Measurements from ENCODE around the gene POLR2L.
A peak's percentile ranks its signal among the peaks of the same experiment; 100 is the strongest.

The POLR2L gene

DNA sequence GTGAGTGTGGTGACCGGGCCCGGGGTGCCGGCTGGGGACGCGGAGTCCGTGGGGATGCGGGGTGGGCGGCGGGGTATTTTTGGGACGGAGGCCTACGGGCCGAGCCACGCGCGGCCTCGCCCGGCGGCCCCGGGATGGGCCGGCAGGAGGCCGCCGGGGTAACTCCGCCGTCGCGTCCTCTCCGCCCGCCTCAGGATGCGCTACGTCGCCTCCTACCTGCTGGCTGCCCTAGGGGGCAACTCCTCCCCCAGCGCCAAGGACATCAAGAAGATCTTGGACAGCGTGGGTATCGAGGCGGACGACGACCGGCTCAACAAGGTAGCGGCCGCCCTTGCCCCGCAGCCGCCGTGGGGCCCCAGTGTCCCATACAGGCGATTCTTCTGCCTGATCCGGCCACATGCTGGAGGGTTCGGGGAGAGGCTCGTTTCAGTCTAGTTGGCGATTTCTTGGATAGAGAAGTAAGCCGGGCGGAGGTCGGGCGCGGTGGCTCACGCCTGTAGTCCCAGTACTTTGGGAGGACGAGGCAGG lies 32.2 kb downstream of the POLR2L start:
- no peak for DNase-seq (ENCODE audit: low read depth in 2 of 2)

DNA sequence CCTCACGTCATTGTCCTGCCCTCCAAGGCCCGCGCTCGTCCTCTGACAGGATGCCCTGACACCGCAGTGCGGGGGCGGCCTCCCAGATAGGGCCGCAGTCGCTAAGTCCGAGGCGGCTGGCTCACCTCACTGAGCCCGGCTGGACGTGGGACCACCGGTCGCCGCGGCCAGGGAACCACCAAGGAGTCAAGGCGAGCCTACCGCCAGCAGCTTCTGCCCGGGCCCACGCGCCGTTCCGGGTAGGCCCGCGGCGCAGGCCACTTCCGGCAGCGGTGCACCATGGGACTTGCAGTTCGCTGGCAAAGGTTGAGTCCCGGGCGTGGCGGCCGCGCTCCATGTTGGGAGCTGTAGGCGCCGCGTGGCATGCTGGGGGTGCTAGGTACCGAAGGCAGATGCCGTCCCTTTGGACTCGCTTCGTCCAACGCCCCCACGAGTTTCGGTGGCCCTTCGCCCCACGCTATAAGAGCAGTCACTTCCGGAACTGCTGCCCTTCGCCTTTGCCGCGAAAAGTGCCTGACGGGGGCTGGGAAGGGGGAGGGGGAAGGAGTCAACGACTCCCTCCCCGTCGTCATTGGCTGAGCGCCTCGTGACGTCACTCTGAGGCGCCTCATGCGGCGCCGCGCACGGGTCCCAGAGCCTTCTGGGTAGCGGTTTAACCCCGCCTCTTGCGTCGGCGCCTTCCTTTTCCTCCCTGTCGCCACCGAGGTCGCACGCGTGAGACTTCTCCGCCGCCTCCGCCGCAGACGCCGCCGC lies 32.9 kb downstream of the POLR2L start, which contains the start of gene RPLP2:
TSS of gene RPLP2 (plus strand) at position 681 of the 753 bp plus-strand sequence. CDS start 268 bp downstream, outside the sequence.
- DNase-seq (ENCODE audit: low read depth in 2 of 2): peak; percentile 94 to 97

DNA sequence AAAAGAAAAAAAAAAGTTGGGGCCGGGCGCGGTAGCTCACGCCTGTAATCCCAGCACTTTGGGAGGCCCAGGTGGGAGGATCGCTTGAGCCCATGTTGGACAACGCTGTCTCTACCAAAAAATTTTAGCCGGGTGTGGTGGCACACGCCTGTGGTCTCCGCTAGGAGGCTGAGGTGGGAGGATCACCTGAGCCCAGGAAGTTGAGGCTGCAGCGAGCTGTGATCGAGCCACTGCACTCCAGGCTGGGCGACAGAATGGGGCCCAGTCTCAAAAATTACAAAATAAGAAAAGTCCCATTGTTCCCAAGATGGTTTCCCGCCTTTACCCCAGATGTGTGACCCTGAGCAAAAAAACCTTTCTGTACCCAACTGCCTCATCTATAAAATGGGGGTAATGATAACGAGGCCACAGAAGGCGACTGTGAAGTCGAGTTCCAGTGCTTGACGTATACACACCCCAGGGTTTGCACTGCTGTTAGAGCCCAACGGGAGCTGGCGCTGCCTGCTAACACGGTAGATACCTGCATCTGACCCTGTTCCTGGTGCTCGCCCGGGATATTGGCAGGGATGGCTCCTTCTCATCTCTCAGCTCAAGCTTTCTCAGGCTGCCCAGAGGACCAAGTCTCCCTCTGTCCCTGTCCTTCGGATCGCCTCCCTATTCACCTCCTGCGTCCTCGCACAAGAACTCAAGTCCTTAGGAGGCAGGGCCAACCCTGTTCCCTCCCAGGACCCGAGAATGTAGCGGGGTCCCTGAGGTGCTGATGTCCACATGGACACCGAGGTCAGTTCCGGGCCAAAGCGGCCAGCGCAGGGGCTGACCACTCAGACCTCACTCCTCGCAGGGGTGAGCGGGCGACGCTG lies 33.7 kb downstream of the POLR2L start:
- no peak for DNase-seq (ENCODE audit: low read depth in 2 of 2)

DNA sequence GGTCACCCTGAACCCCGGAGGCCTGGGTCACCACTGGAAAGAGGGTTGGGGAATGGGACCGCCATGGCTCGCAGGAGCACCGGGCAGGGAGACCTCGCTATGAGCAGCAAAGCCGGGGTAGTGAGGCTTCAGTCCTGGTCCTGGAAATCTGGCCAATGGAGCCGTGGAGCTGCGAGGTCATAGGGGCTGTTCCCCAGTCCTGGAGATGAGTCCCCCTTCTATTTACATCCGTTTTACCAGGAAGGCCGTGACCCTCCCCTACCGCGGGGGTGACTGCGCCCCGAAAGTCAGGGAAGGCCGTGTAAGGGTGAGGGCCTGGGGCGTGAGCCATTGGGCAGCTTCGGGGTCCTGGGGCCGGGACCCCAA lies 37.7 kb downstream of the POLR2L start:
- DNase-seq (ENCODE audit: low read depth in 2 of 2): no peak

DNA sequence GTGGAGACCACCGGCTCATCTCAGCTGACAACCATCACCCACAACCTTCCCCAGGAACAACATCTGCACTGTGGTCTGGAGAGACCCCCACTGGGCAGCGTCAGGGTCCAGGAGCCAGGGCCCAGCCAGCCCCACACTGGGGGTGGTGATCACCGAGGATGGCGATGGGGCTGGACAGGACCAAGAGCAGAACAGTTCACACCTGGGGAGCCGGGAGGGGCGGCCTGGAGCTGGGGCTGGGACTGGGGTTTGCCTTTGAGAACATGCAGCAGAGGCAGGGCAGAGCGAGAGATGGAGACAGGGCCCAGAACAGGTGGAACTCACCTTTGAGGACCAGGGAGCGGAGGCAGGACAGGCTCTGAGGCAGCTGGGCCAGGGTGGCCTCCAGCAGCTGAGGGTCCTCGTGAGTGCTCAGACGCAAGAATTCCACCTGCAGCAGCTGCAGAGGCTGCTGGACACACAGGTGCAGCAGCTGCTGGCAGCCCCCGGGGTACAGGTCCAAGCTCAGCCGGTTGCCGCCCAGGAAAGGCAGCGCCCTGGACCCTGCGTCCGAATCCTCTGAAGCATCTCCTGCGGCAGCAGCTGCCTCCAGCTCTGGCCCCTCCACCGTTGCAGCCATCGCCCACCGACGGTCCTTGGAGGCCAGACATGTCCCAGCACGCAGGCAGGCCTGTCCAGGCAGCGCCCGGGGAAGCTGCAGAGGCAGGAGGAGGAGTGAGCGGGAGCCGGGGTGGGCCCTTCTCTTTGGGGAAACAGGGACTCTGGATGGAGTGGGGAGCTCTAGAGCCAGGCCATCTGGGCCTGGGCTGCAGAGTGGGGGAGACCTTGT lies 38.3 kb downstream of the POLR2L start:
- DNase-seq (ENCODE audit: low read depth in 2 of 2): no peak

DNA sequence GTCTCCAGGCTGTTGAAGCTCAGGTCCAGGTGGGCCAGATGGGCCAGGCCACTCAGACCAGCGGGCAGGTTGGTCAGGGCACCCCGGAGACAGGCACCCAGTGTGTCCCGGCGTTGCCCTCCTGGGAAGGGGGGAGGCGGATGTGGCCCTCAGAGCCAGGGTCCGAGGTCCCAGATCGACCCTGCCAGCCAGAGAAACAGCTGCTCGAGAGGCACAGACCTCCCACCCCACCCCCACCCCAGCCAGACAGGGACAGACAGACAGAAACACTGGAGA lies 38.9 kb downstream of the POLR2L start:
- DNase-seq (ENCODE audit: low read depth in 2 of 2): no peak

DNA sequence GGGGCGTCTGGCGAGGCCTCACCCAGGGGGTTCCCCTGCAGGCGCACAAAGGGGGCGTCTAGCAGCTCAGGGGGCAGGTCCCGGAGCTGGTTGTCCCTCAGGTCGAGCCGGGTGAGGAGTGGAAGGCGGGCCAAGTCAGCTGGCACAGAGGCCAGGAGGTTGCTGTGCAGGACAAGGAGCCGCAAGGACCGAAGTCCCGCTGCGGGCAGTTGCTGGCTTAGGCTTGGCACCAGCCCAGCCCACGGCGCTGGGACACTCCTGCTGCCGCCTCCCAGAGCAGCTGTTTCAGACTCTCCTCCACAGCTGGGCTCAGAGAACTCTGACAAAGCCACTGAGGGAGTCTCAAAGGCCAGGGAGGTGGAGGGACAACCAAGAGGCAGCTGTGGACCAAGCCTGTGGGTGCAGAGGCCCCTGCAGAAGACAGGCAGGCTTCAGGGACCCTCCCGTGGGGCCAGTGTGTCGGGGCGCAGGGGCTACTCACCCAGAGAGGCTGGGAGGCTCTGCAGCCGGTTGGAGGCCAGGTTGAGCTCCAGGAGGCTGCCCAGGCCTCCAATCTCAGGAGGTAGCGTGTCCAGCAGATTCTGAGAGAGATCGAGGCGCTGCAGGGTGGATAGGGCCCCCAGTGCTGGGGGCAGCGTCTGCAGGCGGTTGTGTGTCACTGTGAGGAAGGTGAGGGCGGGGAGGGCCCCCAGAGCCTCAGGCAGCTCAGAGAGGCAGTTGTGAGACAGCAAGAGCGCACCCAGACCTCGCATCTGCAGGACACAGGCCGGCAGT lies 39.4 kb downstream of the POLR2L start:
- DNase-seq (ENCODE audit: low read depth in 2 of 2): no peak

DNA sequence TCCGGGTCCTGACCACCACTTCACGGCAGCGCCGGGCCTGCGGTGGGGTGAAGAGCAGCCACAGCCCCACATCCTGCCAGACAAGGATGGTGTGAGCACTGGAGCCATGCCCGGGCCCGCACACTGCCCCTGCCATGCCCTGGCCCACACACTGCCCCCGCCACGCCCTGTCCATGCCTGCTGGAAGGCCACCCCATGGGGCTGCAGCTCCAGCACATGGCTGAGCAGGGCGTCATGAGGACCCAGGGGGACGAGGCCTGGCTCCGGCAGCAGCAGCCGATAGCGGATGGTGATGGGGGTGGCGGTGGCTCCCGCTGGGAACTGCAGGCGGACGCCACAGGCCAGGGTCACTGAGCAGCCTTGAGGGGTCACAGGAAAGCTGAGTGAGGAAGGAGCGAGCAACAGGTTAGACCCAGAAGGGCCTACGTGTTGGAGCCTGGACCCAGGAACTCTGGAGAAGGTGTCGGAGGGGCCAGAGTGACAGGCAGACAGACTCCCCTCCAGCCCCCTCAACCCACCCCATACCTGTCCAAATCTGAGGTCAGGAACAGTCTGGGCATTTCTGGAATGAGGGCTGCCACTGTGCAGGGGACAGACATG lies 40.2 kb downstream of the POLR2L start:
- no peak for DNase-seq (ENCODE audit: low read depth in 2 of 2)

DNA sequence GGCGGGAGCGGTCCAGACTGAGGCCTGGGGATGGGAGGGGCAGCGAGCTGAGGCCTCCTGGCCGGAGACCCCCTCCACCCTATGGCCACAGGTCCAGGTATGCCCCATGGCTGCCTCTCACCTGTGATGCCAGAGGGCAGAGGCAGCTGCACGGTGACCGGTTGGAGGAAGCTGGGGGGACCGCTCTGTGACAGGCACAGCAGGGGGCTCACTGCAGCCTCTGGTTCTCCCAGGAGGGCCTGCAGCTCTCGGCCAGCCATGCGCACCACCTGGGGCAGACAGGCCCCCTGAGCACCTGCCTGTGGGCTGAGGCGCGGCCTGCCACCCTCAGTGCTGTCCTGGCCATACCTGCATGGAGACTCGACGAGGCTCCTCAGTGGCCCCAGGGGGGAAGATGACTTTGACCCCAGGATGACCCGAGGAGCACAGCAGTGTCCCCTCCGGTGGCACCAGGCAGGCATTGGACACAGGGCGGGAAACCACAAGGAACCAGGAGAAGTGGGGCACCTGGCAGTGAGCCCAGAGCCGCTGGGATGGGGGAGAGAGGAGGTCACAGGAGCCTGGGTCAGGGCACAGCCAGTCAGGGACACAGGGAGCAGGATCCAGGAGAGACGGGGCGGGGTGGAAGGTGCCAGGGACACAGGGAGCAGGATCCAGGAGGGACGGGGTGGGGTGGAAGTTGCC lies 41.1 kb downstream of the POLR2L start:
- DNase-seq (ENCODE audit: low read depth in 2 of 2): no peak

DNA sequence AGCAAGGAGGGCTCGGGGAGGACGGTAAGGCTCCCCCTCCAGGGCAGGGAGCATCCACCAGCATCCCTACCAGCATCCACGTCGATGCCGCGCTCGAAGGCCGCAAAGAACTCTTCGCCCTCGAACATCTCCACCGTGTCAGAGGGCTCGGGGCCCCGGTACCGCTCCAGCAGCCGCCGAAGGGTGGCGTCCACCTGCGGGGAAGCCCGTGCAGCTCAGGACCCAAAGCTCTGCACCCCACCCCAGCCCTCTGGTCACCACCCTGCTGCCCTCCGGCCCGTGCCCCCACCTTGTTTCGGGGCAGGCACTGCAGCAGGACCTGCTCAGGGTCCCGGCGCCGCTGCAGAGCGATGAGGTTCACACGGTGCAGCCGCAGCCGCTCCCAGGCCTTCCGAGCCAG lies 41.9 kb downstream of the POLR2L start:
- DNase-seq (ENCODE audit: low read depth in 2 of 2): no peak

DNA sequence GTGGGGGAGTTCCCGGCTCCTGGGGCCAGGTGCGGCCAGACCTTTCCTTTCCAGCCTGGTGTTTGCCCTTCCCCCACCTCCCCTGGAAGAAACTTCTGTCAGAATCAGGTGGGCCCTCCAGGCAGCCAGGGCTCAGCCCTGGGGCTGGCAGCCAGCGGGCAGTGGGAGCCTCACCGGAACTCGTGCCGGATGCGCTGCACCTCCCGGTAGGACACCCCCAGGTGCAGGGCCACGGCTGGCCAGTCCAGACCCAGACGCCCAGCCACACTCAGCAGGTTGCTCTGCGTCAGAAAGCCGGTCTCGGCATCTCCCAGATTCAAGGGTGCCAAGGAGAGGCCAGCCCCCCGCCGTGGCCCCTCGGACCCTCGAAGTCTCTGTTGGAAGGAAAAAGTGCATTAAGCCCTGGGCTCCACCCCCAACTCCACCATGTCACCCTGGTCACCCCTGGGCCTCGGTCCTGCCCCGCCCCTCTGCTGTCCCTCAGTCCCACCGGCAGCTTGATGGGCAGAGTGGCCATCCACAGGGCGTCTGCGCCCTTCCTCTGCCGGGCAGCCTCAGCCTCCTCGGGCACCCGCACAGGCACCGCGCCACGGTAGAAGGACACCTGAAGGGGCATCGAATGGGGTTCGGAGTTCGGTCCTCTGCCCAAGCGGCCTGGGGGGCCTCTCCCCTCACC lies 42.5 kb downstream of the POLR2L start:
- no peak for DNase-seq (ENCODE audit: low read depth in 2 of 2)

DNA sequence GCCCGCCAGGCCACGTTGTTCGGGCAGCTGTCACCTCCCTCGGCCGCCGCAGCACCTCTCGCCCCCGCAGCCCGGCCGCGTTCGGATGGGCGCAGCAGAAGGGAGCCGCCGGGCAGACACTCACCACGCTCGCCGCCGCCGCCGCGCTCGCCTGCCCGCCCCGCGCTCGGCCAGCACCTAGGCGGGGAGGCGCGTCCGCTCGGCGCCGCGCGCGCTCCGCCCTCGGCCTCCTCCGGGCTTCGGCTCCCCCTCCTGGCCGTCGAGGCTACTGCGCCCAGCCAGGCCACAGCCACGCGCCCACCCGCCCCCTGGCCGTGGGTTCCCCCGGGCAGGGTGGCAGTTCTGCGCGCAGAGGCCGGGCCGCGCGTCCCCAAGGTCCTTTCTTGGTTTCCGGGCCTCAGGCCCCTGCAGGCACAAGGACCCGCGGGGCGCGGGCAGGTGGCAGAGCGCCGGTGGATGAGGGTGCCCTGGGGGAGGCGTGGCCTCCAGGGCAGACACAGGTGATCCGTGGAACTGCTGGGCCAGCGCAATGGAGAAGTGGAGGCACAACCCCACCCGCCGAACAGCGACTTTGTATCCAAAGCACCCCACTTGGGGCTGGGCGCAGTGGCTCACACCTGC lies 44.1 kb downstream of the POLR2L start, which contains the start of gene SLC25A22:
TSS of gene SLC25A22 (minus strand) at position 189 of the 621 bp plus-strand sequence. CDS start 3,275 bp downstream, outside the sequence.
- peak; percentile 80 to 82 for DNase-seq (ENCODE audit: low read depth in 2 of 2)

DNA sequence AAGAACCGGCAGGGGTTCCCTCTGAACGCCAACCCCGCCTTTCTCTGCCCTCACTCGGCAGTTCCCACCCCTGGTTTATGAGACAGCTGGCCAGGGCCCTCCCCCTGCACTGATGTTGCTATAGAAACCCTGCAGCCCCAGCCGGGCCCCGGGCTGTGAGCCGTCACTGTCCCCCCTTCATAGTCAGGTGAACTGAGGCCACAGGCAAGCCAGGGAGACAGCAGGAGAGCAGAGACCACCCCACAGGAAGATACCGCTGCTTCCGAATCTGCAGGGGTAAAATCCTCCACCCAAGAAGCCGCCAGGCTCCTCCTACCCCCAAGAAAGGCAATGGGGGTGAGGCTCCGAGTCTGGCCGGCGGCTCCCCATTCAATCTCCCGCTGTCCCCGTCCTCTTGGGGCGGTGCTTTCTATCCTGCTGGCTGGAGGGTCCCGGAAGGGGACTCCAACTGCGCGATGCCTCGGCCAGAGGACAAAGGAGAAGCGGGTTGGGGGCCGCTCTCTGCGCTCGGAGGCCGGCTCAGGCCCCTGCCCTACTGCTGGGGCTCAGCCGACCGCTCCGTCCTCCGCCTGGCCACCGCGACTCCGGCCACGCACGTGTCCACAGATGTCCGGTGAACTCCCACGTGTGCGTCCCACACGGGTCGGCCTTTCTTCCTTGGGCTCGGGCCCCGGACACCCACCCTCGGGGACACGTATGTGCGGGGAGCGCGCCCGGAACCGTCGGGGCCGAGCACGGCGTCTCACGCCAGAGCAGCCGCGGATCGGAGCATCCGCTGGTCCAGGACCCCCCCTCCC lies 44.8 kb downstream of the POLR2L start:
- DNase-seq (ENCODE audit: low read depth in 2 of 2): peak; percentile 56 to 72

DNA sequence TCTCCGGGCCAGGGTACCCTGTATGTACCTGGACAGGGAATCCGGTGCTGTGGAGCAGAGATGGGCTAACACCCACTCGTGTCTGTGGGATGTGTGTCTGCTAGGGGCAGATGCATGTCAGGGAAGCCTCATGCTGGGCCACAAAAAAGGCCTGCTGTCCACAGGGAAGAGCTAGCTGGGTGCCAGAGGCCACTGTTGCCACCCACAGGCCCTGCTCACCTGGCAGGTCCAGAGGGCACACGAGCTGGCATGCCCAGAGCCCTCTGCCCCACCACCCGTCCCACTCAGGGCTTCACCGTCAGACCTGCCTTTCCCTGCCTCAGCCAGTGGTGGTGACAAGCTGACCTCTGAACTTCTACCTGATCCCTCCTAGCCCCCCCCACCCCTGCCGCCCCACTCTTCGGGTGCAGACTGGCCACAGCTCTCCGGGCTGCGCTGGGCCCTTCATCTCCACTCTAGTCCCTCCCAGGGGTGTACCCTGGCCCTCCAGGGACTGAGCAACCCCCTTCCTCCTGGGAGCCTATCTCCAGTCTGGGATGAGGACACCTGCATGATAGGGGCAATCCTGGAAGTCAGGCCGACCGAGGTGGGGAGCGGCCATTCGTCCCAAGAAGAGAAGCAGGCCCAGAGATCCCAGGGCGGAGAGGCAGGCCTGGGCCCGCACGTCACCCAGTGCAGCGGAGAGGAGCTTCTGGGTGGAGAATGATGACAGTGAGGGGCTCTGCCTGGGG lies 45.6 kb downstream of the POLR2L start:
- no peak for DNase-seq (ENCODE audit: low read depth in 2 of 2)

DNA sequence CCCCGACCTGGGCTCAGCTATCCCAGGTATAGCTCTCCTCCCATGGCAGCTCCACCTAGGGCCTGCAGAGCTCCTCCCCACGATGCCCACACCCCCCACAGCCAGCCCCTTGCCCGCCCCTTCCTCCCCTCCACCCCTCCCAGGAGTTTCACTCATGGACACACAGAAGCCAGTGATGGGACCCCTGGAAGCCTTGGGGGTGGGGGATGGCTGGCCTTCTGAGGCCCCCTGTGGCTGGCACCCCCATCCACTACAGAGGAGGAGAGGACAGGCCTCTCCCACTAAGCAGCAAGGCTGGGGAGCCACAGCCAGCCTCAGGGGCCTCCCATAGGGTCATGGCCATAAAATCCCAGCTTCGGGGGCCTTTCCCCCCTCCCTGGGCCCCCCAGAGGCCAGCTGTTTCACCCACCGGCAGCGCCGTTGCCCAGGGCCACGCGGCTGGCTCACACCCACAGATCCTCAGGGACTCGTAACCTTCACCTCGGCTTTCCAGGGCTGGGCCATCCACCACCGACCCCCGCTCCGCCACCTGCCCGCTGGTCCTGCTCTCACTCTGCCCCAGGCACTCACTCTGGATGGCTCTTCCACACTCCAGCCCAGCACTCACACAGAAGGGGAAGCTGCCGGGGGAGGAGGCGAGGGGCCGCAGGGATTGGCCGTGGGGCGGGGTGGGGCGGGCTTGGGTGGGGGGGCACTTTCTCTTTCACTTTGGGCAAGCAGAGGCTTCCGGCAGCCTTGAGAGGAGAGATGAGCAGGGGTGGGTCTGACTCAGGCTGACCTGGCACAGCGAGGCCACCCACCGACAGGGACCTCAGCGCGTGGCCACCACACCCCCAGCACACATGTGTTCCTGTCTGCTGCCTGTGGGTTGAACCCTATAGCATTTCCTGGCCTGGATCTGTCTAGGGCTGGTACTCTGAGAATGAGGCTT lies 46.4 kb downstream of the POLR2L start:
- peak; percentile 73 to 76 for DNase-seq (ENCODE audit: low read depth in 2 of 2)
